Vagina (tissue), 2 donors: Measurements from ENCODE around the gene FRMD3. TPM values are rescaled to one million over a fixed set of nuclear protein-coding genes. Genes with fewer than 3 reads are reported as not detected.
"Not testable (repeated sequence)": the region's sequence is repeated elsewhere in the genome, so short reads cannot be mapped to it uniquely, and the experiment has no call there.

Source experiments
- DNase-seq, 2 donors: peaks; one replicate each; pipeline ENCODE4 v3.0.0-alpha.2; 2017; ENCODE audit errors: extremely low spot score in 2 of 2
- H3K27ac ChIP-seq: fragments of 200-600 bp; sonication (generic); one replicate; pipeline ENCODE4 v1.5.1; 2019
- H3K27me3 ChIP-seq: fragments of 200-600 bp; sonication (generic); one replicate; pipeline ENCODE4 v1.5.1; 2019
- H3K36me3 ChIP-seq, 2 donors: fragments of 200-600 bp; sonication (generic); one replicate each; pipeline ENCODE4 v1.5.1; 2017 to 2019
- H3K4me1 ChIP-seq: fragments of 200-600 bp; sonication (generic); one replicate; pipeline ENCODE4 v1.5.1; 2019
- H3K4me3 ChIP-seq, 2 donors: fragments of 200-600 bp; sonication (generic); 1 replicate in 1 of 2; 2 replicates in 1 of 2; pipeline ENCODE4 v1.5.1; 2016 to 2019
- H3K9me3 ChIP-seq: fragments of 200-600 bp; sonication (generic); one replicate; pipeline ENCODE4 v1.5.1; 2019
- CTCF ChIP-seq, 3 experiments: fragments of 450-650 bp in 2 of 3; fragments of 200-600 bp in 1 of 3; sonication (generic) in 1 of 3; IDR thresholded peaks; one replicate each; pipeline ENCODE4 v1.5.1; 2017 to 2019; ENCODE audit warnings: antibody characterized with exemption in 3 of 3, mild to moderate bottlenecking in 2 of 3, moderate library complexity in 2 of 3
- POLR2A ChIP-seq, 2 donors: fragments of 450-650 bp; IDR thresholded peaks; one replicate each; pipeline ENCODE4 v1.6.1; 2017; ENCODE audit warnings: antibody characterized with exemption in 2 of 2, mild to moderate bottlenecking in 2 of 2, moderate library complexity in 2 of 2
- POLR2AphosphoS5 ChIP-seq, 2 donors: sonication (generic); formaldehyde crosslinking; IDR thresholded peaks; one replicate each; pipeline ENCODE4 v1.9.0; 2017; ENCODE audit warnings: antibody characterized with exemption in 2 of 2, mild to moderate bottlenecking in 2 of 2, low read depth in 1 of 2; ENCODE audit not compliant: insufficient read depth in 1 of 2
- intact Hi-C: fragments of 100-400 bp; cut with DNase I; formaldehyde crosslinking; loops from one replicate; pipeline ENCODE4 v1.15.1; 2023
- total RNA-seq: library from RNA; depleted of rRNA; stranded (reverse); fragments of >200 nt; gene quantifications from one replicate; pipeline ENCODE4 v1.2.3, GENCODE V29; 2016

The FRMD3 gene
- total RNA-seq, 1 donor from 2014 or later: 13.8 TPM

- intact Hi-C loops: no loop called here
- Histone ChIP-seq H3K36me3 (no peaks in the 10 kb centered on the region), H3K27ac (no peak overlapping the region), H3K4me3 (no peak overlapping the region), H3K9me3 (no peaks in the 10 kb centered on the region), H3K27me3 (no peaks in the 10 kb centered on the region), H3K4me1 (no peaks in the 10 kb centered on the region)
- no peak for TF ChIP-seq POLR2A (IDR thresholded peaks at IDR 0.05)
- TF ChIP-seq CTCF (IDR thresholded peaks at IDR 0.05): no peak
- TF ChIP-seq POLR2AphosphoS5 (IDR thresholded peaks at IDR 0.05; ENCODE audit: insufficient read depth in 1 of 2, low read depth in 1 of 2): no peak
- no peak for DNase-seq
Observed at GRCh38 chr9:83521011-83521410, 17.2 kb downstream of the FRMD3 start.

DNA sequence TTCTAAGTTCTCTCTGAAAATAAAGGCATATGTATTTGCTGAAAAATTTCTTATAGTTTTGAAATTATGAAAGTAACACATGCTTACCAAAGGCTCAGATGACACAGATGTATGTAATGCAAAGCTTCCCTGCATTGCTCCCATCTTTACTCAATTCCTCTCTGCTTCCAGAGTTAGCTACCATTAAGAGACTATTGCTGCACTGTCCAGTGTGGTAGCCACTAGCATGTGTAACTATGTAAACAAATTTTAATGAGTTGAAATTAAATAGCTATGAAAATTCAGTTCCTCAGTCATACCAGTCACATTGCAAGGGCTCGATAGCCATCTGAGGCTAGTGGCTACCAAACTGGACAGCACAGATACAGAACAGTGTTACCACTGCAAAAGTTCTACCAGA, 17.9 kb downstream of the FRMD3 start:
- H3K4me1 ChIP-seq: no peaks in the 10 kb centered on the region
- intact Hi-C loops: no loop called here
- H3K4me3 ChIP-seq: no peak overlapping the region
- H3K27me3 ChIP-seq: no peaks in the 10 kb centered on the region
- H3K9me3 ChIP-seq: no peaks in the 10 kb centered on the region
- no peaks in the 10 kb centered on the region for H3K36me3 ChIP-seq
- no peak overlapping the region for H3K27ac ChIP-seq
- TF ChIP-seq CTCF (IDR thresholded peaks at IDR 0.05) (no peak), POLR2A (IDR thresholded peaks at IDR 0.05) (no peak), POLR2AphosphoS5 (IDR thresholded peaks at IDR 0.05; ENCODE audit: insufficient read depth in 1 of 2, low read depth in 1 of 2) (no peak)
- DNase-seq: no peak

- H3K4me3 ChIP-seq, intact Hi-C loops, H3K27me3 ChIP-seq, H3K4me1 ChIP-seq, H3K9me3 ChIP-seq, DNase-seq, H3K27ac ChIP-seq, H3K36me3 ChIP-seq: not testable (repeated sequence)
Observed at GRCh38 chr9:83517980-83518379, 20.2 kb downstream of the FRMD3 start.

DNA sequence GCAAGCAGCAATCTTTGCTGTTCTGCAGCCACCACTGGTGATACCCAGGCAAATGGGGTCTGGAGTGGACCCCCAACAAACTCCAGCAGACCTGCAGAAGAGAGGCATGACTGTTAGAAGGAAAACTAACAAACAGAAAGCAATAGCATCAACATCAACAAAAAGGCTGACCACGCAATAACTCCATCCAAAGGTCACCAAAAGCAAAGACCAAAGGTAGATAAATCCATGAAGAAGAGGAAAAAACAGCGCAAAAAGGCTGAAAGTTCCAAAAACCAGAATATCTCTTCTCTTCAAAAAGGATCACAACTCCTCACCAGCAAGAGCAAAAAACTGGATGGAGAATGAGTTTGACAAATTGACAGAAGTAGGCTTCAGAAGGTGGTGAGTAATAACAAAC, 23.4 kb downstream of the FRMD3 start:
- H3K27me3 ChIP-seq: no peaks in the 10 kb centered on the region
- no peak overlapping the region for H3K27ac ChIP-seq
- no peak for DNase-seq
- H3K4me1 ChIP-seq: no peaks in the 10 kb centered on the region
- no peaks in the 10 kb centered on the region for H3K36me3 ChIP-seq
- H3K9me3 ChIP-seq: no peaks in the 10 kb centered on the region
- H3K4me3 ChIP-seq: no peak overlapping the region
- no peak for TF ChIP-seq POLR2AphosphoS5 (IDR thresholded peaks at IDR 0.05; ENCODE audit: insufficient read depth in 1 of 2, low read depth in 1 of 2)
- TF ChIP-seq CTCF (IDR thresholded peaks at IDR 0.05): no peak
- TF ChIP-seq POLR2A (IDR thresholded peaks at IDR 0.05): no peak
- intact Hi-C loops: no loop called here

GRCh38 chr9:83512621-83513020, 25.6 kb downstream of the FRMD3 start:
- no peaks in the 10 kb centered on the region for H3K4me1 ChIP-seq
- no peaks in the 10 kb centered on the region for H3K36me3 ChIP-seq
- no peaks in the 10 kb centered on the region for H3K9me3 ChIP-seq
- H3K27ac ChIP-seq: no peak overlapping the region
- DNase-seq: no peak
- no peak for TF ChIP-seq CTCF (IDR thresholded peaks at IDR 0.05)
- no peak for TF ChIP-seq POLR2AphosphoS5 (IDR thresholded peaks at IDR 0.05; ENCODE audit: insufficient read depth in 1 of 2, low read depth in 1 of 2)
- no peak for TF ChIP-seq POLR2A (IDR thresholded peaks at IDR 0.05)
- intact Hi-C loops: no loop called here
- H3K27me3 ChIP-seq: no peaks in the 10 kb centered on the region
- no peak overlapping the region for H3K4me3 ChIP-seq

- Histone ChIP-seq H3K27me3 (no peaks in the 10 kb centered on the region), H3K9me3 (no peaks in the 10 kb centered on the region), H3K36me3 (no peaks in the 10 kb centered on the region), H3K4me1 (no peaks in the 10 kb centered on the region), H3K4me3 (no peak overlapping the region), H3K27ac (no peak overlapping the region)
- intact Hi-C loops: no loop called here
- no peak for TF ChIP-seq POLR2AphosphoS5 (IDR thresholded peaks at IDR 0.05; ENCODE audit: insufficient read depth in 1 of 2, low read depth in 1 of 2)
- TF ChIP-seq POLR2A (IDR thresholded peaks at IDR 0.05): no peak
- TF ChIP-seq CTCF (IDR thresholded peaks at IDR 0.05): no peak
- DNase-seq: no peak
Observed at GRCh38 chr9:83511051-83511450, 27.1 kb downstream of the FRMD3 start.
